ENCODE data around the gene SAMD13.

- TF ChIP-seq EZH2 (IDR thresholded peaks at IDR 0.05) (no peak), POLR2AphosphoS5 (IDR thresholded peaks at IDR 0.05; ENCODE audit: borderline replicate concordance, low read depth, low read length) (no peak), FOXP2 (optimal IDR thresholded peaks at IDR 0.05; ENCODE audit: control extremely low read depth, extremely low read length, insufficient read depth) (no peak)
These were observed 55.4 kb downstream of the SAMD13 start for GRCh38 chr1:84356881-84357280.

Measured in SK-N-MC (cell line).